ENCODE results near the gene CYP27B1.
A peak's percentile ranks its signal among the peaks of the same experiment; 100 is the strongest.
"Not testable (repeated sequence)": the region's sequence is repeated elsewhere in the genome, so short reads cannot be mapped to it uniquely, and the experiment has no call there.

The CYP27B1 gene

DNA sequence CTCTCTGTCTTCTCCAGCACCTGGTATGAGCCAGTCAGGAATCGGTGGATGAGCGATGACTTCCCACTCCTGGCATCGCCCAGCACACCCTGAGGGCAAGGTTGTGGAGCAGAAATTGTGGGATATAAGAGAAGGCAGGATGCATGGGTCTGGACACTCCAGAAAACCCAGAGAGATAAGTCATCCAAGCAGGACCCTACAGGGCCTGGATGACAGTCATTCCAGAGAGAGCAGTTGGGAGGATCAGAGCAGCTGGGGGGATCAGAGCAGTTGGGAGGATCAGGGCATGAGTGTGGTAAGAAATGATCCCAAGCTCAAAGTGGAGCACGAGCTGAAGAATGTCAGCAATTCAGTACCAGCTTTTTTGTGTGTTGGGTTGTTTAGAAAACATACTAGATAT, 32.3 kb downstream of the CYP27B1 start:
- no peak for DNase-seq

DNA sequence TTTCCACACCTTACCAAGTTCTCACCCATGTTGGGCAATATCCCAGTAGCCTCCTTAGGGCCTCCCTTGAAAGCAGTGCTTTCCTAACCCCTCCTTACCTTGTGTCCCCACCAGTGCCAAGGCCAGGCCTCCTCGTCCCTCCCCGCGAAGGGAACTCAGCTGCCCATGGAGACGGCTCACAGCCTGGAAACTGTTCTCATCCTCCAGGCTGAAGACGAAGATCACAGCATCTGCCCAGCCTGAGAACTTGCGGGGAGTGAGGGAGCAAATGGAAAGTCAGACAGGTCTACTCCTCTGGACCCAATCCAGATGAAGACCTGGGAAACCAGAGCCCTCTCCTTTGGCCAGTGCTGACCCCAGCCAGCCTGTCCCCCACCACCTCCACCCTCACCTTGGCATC, 33.0 kb downstream of the CYP27B1 start:
- DNase-seq, result no peak

DNA sequence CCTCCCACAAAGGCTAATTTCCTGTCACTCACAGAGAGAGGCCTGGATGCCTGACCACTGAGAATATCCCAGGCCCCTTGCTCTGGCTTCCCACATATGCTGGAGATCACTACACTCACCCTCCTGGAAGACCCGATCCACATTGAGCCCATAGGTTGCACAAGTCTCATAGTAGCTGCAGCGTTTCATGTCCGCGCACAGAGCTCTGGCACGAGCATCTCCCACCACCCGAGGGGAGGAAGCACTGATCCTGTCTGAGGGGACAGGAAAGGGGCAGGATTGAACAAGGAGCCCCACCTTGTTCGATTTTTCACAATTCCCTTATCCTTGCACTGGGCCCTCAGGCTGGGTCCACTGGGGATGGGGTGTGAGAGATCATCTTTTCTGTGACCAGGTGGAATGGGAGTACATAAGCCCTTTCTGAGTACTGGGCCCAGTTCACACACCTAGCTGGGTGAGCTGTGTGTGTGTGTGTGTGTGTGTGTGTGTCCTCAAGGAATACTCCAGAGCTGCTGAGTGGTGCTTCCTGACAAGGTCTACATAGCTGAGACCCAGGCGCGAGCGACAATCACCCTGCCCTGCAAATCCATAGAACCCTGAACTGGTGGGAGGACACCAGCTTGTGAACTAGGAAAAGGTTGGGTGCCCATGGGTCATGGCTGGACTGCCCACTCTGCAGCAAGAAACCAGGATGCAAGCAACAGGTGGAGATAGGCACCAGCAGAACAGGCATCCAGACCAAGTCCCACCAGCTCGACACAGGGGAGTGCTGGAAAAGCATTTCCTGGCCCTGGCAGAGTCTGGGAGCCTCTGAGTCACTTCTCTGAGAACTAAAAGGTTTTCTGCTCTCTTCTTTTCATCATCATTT, 33.9 kb downstream of the CYP27B1 start:
- no peak for DNase-seq

DNA sequence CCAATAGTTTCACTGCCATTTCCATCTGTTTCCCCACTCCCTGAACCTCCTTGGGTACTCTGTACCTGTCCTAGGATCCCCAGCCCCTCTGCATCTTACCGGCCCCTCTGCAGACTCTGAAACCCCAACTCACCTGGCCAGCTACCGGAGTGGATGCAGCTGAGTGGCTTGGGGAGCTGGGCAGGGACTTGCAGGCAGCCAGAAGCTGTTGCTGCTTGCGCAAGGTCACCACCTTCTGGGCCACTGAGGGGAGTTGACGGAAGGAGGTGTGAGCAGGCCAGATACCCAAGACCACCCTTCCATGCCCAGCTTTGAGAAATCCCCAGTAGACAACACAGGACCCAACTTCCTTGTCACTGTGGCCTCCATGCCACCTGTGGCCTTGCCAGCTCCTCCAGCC, 34.6 kb downstream of the CYP27B1 start:
- no peak for DNase-seq

DNA sequence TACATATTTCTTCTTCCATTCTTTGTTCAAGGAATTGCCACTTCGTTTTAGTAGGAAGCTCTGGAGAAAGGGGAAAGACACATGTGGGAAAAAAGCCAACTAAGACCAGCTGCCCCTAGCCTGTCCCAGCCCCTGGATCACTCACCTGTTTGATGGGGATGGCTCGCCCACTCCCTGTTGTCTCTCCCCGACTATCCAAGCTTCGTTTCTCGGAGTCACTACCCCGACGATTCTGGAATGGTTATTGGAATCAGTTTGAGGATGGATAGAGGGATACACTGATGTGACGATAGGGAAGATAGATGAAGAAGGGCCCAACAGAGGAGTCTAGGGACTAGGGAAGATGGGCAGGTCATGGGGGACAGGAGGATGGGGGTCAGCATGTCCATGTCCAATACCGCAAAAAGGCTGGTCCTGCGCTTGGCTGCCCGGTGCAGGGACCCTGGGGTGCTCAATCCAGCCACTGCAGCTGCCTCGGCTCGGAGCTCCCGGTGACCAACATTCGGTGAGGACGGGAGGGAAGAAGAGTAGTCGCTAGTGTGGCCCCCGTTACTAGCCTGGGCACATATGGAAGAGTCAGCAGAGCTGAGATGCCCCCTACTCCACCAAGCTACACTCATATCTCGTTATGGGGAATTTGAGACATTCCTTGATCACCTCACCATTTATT, 35.3 kb downstream of the CYP27B1 start:
- DNase-seq, result no peak

DNA sequence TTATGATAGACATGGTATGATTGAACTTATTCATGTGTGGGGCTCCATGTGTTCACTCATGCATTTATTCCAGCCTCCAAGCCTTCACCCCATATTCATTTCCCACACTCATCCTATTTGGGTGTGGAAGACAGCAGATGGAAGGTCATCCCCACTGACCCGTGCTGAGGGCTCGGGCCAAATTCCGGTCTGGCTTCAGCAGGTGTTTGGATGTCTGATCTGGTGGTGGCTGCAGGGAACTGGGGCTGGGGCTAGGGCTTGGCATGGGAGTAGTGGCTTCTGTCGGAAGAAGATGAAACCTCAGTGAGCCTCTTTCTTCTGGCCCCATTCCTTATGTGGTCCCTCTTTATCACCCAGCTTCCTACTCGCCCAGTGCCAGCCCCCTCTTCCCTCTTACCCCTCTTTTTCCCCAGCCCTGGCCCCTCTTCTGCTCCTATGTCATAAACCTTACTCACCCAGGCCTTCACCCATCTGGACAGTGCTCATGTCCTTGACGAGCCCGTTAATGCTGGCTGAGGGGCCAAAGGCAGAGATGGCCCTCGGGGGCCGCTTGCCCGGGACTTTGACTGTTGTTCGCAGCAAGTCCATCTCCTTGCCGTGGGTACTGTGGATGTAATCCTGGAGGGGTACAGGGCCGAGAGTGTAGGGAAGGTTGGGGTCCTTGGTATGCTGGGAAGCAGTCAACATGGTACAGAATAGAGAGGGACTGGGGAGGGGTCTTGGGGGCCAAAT, 36.4 kb downstream of the CYP27B1 start:
- no peak for DNase-seq

DNA sequence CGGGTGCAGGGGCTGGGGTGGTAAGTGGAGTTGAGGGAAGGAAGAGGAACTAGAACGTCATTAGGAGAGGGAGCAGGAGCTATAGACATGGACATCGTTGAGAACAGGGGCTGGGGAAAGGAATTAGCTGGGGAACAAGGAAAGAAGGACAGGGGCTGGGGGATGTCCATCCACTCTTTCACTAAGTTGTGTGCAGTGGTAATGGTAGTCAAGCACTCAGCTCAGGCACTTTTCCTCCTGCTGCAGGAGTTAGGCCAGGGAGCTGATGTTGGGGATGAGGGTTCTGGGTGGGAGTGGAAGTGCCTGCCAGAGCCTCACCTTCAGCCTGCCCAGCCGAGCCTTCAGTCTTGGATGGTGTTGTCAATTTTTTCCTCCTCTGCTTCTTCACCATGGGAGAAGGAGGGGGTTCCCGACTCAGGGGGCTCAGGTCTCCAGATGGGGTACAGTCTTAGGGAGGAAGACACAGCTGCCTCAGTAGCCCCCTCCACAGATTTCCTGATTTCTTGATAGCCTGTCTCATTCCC, 37.5 kb downstream of the CYP27B1 start:
- DNase-seq, result no peak

DNA sequence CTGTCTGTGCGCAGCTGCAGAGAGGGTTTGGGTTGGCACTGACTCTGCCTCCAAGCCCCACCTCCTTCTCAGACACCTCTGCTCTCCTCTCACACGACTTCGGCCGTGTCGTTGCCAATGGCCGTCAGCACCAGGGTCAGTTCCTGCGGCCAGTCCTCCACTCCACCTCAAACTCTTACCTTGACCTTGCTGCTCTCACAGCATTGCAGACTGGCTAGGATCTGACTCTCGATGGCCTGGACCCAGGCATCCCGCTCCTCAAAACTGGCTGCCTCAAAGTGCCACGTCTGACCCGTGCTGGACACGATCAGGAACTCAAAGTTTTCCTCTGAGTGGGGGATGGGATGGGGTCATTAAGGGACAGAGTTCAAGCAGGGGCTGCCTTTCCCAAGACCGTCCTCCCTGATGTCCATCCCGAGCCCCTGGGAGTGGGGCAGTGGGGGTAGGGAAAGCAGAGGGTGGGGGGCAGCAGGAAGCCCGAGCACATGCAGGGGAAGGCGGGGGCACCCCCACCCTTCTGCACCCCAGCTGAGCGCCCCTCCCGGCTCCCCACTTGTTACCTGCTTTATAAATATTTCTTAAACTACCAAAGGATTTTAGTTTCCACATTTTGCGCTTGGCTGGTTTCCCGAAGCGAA, 39.0 kb downstream of the CYP27B1 start:
- no peak for DNase-seq

DNA sequence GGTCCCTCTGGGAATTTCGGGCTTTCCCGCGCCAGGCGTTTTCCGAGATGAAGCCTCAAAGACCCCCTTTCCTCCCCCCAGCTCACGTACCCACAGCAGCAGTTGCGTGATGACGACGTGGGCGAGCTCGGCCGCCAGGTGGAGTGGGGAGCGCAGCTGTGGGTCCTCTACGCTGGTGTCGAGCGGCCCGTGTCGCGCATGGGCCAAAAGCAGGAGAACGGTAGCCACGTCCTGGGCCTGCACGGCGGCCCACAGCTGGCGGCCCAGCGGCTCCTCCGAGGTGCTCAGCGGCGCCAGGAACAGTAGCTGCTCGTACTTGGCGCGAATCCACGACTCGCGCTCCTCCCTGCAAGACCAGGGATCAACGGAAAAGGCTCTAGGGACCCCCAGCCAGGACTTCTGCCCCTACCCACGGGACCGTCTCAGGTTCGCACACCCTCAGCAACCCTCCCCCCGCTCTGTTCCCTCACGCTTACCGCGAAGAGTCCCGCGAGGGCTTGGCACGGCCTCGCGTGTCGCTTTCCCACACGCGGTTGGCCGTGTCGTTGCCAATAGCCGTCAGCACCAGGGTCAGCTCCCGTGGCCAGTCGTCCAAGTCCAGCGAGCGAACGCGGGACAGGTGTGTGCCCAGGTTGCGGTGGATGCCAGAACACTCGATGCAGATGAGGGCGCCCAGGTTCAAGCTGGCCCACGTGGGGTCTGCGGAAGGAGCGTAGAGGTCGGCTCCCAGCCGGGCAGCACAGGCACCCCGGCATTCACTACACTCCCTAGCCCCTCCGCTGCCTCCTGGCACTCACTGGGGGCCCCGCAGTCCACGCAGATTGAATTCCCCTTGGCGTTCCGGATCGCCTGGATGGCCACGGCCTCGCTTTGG, 39.8 kb downstream of the CYP27B1 start:
- no peak for DNase-seq

DNA sequence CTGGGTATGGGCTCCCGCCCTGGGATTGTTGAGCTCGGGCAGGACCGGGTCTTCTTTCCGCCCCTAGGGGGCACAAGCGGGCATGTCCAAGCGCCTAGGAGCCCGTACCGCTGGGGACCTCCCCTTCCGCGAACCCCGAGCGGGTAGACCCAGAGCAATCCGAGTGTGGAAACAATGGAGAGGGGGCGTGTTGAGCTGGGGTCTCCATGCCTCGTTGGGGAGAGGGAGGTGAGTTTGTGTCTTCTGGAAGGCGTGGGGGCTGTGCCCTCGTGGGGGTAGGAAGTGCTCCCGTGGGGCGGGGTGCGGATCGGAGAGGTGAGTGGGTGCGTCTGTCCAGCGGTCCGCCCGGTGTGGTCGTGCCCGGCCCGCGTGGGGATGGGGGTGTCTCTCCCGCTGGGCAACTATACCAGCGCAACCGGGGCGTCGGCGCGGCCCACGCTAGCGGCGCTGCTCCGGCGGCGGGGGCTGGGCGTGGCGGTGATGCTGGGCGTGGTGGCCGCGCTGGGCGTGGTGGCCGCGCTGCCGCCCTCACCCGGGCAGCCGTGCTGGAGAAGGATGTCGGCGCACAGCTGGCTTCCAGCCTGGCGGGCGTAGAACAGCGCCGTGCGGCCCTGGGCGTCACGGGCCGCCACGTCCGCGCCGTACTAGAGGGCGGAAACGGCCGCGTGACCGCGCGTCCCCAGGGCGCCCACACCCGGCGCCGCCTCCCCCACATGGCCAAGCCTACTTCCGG, 40.6 kb downstream of the CYP27B1 start:
- peak; percentile 82 for DNase-seq

DNA sequence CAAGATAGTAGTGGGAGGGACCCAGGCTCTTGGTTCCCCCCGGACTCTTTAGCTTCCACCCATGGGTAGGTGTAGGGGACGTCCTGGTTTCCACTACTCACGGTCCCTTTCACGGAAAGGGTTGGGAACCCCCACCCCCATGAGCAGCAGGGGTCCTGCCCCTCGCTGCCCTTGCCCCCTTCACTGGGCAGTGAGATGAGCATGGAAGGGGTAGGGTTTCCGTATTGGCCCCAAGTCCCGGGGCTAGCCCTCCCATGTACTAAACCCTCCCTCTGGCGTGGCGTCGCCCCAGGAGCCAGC, 41.1 kb downstream of the CYP27B1 start:
- DNase-seq, result no peak

DNA sequence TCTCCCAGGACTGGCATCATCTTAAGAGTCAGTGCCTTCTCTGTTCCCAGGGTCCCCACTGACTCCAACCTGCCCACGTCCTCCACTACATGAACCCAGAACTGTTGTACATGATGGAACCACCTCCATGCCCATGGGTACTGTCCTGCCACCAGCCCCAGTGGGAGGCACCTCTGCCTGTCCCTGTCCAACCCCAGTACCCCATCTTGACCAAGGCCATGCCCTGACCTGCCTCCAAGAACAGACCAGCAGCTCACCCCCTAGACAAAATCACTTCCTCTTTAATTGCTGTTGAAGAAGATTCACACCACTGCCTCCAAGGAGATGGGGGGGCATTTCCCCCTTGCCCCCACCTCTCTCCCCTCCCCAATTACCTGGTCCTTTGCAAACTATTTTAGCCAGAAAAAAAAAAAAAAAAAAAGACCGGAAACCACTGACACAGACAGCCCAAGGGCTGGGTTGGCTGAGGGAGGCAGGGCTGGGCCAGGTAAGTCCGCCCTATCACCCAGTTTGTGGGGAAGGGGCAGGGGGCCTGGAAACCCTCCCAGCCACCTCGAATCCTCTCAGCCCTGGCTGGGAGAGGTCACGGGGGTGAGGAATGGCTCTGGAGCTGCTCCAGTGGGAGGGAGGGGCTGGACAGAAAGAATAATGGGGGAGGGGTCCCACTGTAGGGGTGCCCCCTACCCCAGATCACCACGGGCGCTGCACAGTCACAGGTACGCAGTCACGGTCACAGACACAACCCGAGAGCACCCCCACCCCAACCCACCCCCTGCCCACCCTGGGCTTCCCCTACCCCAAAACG, 41.7 kb downstream of the CYP27B1 start:
- DNase-seq, result no peak

DNA sequence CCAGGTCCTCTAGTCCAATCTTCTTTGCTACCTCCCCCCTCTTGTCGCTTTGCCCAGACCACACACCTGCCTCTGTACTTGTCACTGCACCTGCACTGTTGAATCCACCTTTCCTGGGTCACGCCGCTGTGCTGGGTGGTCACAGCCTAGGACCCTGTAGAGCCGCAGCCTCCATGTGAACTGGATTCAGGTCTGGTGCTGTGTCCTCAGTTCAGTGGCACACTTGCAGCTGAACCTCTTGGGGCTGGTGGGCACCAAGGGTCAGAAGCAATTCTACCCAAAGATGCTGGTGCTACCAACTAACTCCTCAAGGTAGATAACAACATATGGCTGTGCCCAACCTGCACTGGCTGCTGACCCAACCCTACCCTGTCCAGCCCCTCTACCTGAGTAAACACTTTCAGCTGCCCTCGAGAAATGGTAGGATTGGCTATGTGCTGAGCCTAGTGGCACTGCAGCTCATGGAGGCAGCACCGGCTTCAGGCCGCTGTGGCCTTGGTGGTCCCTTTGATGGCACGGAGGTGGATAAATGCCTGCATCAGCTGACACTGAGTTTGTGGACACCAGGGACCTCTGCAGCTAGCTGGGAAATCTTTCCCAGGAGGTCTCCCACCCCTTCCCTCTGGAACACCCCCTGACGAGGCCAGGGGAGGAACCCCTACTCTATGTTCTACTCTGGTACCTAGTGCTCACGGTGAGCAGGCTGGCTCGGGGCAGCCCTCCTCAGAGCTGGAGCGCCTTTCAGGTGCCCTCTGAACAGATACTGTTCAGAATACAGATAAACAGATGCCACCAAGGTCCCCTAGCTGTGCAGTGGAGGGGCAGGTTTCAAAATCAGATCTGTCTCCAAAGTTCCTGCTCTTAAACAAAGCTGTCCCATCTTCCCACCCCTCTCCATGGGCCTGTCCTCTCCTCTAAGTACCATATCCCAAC, 42.6 kb downstream of the CYP27B1 start:
- DNase-seq, result no peak

DNA sequence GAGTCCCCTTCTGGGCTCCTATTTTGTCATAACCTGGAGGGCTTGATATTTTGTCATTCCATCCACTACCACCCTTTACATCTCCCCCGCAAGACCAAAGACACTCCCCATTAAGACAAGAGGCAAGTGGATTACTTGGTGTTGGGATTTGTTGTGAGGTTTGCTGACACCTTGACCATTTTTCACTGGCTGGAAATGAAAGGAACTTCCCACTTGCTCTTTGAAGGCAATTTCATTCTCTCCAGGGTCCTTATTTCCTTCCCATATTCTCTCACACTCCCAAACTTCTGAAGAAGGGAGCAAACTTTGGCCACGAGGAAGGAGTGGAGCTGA, 43.3 kb downstream of the CYP27B1 start:
- DNase-seq, result no peak

DNA sequence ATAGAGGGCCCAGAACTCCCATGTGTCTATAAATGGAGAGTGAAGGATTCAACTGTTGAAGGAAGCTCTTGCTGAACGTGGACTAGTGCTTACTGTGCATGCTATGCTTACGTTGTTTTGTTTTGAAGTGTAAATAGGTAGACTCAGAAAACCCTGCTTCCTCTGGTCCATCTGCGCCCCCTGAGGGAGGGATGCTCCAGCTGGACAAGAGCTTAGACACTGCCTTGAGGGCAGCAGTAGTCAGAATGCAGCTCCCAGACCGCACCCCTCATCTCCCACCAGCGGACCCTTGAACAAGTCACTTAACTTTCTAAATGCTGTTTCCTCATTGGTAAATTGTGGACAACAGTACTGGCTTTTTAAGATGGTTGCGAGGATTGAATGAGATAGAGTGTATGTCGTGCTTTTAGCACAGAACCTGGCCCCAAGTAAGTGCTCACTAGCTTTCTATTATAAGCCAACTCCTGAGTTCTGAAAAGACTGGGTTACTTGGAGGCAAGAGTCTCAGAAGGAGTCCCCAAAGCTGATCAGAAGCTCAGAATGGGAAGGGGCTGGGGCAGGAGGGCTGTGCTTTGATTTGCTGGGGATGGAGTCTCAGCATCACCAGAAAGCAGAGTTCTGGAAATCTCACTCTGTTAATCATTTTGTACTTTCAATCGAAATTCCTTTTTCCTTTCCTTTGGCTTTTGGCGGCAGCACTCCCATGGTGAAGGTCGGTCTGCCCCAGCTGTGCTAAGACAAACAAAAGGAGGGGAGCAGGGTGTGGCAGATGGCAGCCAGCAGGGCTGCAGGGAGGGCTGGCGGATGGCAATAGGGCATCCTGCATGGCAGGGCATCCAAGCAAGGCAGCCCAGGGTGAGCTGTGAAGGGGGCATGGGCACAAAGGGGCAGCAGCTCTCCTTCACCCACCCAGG, 43.9 kb downstream of the CYP27B1 start:
- DNase-seq, result no peak

DNA sequence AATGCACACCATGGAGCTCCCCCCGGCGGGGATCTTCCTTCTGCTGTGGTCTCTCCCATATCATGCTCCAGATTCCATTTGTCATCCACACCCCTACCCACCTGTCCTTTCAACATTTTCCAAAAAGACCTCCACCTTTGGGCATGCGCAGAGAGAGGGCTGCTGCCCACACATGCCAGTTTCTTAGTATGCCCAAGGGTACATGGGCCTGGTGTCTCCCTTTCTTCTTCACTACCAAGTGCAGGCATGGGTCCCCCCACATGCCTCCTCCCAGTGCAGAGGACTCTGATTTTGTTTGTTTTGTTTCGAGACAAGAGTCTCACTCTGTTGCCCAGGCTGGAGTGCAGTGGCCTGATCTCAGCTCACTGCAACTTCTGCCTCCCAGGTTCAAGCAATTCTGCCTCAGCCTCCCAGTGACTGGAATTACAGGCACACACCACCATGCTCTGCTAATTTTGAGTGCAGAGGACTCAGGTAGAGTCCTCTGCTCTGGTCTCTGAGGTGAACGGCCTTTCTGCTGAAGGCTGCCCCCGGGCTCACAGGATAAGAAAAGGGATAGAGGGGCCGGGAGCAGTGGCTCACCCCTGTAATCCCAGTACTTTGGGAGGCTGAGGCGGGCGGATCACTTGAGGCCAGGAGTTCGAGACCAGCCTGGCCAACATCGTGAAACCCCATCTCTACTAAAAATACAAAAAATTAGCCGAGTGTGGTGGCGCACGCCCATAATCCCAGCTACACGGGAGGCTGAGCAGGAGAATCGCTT, 44.9 kb downstream of the CYP27B1 start:
- not testable (repeated sequence) for DNase-seq
